Endometrial microvascular endothelial cells (primary cell): Measurements from ENCODE around the gene MYH4. TPM values are rescaled to one million over a fixed set of nuclear protein-coding genes. Genes with fewer than 3 reads are reported as not detected.

Experiments used
- in situ Hi-C: cut with HindIII; loops from 2 replicates; pipeline ENCODE4 v1.10.0; 2017; ENCODE audit warnings: low sequenced_read_pairs, low pct_unique_long_range_greater_than_20kb; ENCODE audit errors: inconsistent ontology term
- total RNA-seq: library from RNA; depleted of rRNA; stranded (reverse); fragments of >200 nt; gene quantifications from one replicate; pipeline ENCODE4 v1.2.3, GENCODE V29; 2015; ENCODE audit errors: inconsistent ontology term

MYH4 gene
- total RNA-seq: not detected

DNA sequence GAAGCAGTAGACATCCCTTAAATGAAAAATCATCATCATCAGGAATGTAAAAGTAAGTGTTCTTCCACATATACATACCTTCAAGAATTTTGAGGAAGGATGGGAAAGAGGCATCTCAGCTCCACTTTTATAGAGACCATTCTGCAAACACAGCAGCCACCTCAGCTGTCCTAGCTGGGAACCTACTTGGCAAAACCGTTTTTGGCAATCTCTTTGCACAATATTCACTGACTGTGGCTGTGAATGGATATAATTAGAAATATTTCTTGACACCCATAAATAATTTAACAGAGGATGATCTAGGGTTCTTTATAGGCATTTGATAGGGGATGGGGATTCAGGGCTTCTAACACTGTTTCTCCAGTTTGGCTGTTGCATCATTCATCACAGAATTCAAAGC, at the start of gene MYH4:
Gene MYH4 (minus strand): TSS at position 101 of the 400 bp plus-strand sequence. CDS start 2,814 bp downstream, outside the sequence.
- in situ Hi-C loops: no loop called here

DNA sequence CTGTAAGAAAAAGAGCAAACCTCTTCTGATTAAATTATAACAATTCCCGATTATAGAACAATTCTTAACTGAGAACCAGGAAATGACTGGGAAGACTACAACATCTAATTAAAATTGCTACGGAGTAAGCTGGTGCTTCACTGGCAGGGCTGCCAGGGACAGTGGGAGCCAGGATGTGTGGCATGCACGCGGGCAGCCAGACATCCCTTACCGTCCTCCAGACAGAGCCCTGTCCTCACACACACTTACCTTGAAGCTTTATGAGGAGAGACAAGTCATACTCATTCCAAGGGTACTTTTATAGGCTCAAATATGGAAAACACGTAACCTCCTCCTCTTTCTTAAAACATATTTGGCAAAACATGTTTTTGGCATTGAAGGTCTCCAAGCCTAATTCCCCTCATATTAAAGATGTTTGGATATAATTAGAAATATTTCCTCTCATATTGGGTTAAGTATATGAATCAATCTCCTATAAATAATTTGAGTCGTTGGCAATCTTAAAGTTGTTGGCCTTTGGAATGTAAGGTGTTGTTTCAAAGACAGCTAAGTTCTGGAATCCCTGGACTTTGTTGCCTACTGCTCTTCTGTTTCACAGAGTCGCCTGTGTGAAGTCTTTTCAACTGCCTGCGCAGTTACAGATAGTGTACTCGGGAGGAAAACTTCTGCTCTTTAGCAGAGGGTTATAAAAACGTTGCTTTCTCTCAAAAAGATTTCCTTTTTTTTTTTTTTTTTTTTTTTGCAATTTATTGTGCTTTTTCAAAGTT, 49.1 kb upstream of the MYH4 start, which contains the start of gene MYH1:
Gene MYH1 (minus strand): TSS at position 272 of the 767 bp plus-strand sequence. CDS start 1,900 bp downstream, outside the sequence.
- in situ Hi-C loops: no loop called here

DNA sequence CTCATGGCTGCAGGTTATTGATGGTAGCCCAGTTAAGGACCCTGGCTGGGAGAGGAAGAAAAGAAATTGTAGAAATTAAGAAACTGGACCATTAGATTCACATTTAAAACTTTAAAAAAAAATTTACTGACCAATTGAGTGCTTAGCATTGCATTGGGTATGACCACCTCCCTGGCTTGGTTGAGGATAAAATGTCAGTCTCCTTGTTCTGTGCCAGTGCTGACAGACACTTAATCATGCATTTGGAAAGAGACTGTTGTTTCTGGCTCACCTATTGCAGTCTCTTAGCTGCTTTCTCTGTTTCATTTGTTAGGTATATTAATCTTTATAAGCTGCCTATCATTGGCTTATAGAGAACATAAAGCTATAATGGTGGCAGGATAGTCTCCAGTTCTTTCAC, 47.3 kb upstream of the MYH4 start:
- in situ Hi-C loops: no loop called here

DNA sequence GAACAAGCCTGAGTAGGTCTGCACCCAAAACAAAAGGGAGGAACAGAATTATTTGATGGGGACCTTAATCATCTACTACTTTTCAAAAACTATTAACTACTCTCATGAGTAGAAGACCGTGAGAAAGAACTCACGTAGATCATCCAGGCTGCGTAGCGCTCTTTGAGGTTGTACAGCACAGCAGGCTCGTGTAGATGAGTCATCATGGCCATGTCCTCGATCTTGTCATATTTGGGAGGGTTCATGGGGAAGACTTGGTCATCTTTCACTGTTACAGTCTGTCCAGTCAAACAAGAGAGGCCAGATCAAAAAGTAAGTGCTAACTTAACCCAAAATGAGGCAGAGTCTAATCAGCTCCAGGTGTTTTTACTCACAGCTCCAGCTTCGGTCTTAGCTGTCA, 46.7 kb upstream of the MYH4 start:
- in situ Hi-C loops: no loop called here

DNA sequence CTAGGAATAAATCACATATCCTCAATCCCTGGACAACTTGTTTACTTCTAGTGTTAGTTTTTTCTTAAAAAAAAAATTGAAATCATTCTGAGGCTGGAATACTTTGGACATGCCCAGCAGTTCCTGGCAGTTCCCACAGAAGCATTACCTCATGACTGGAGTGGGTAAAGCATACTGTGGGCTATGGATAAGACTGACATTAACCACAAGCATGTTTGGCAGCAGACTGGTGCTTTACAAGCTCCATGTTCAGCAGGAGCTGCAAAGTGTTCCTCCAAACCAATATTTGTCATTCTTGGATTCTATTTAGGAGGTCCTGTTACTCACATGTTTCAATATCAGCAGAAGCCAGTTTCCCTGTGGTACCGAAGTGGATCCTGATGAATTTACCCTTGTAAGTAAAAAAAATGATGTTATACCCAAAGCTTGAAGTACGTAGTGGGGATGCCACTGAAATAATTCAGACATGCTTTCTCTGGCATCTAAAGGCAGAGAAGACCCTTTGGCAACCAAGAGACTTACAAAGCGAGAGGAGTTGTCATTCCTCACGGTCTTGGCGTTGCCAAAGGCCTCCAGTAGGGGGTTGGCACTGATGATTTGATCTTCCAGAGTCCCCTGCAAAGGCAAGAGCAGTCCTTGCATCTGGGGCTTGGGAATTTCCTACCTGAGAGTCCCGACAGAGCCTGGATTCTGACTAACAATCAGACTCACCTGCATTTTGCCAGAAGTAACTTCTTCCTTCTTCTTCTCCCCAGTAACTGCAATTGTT, 44.1 kb upstream of the MYH4 start:
- in situ Hi-C loops: no loop called here

DNA sequence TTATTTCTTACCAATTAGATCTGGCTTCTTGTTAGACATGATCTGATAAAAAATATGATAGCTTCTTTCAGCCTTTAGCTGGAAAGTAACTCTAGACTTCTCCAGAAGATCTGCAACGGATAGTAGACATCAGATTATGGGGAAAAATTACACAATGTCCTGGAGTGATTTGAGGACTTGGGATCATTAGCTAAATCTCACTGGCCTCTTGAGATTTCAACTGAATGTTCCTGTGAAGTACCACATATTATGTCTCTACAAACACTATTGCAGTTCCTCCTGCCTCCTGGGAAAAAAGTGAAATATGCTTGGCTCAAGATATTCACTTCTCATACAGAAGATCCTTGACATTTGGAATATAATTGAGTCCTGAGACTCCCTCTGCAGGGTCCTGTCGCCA, 43.5 kb upstream of the MYH4 start:
- in situ Hi-C loops: no loop called here

DNA sequence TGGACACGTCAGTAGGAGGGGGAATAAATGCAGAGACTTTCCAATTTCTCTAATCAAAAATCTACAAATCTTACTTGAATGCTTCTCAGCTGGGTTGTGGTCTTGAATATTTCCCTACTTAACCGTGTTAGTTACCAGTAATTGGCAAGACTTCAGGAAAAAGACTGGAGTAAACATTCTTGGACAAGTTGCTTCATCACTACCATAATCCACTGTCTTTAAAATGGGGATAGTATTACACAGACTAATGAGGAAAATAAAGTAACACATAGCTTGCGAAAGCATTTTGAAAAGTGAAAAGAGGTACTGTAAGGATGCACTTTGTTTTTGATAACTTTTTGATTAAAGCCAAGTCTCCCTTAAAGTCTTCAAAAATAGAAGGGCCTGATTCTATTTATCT, 30.6 kb upstream of the MYH4 start:
- in situ Hi-C loops: no loop called here

DNA sequence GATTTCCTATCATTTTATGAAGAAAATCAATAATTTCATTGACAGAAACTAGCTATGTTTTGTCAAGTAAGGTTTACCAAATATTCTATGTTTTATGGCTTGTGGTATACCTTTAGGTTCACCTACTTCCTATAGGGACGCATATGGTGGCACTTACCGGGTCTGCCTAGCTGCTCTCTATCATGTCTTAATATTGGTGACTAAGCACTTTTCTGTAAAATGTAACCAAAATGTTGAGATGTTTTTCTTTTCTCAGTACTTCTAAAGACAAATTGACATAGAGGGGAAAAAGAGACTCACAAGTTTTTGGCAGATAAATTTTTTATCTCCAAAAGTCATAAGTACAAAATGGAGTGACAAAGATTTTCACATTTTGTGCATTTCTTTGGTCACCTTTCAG, 22.6 kb upstream of the MYH4 start:
- in situ Hi-C loops: no loop called here

DNA sequence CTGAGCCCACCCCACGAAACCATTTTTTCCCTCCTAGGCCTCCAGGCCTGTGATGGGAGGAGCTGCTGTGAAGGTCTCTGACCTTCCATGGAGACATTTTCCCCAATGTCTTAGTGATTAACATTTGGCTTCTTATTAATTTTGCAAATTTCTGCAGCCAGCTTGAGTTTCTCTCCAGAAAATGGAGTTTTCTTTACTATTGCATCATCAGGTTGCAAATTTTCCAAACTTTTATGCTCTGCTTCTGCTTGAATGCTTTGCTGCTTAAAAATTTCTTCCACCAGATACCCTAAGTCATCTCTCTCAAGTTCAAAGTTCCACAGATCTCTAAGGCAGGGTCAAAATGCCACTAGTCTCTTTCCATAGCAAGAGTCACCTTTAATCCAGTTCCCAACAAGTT, 12.9 kb upstream of the MYH4 start:
- in situ Hi-C loops: no loop called here

DNA sequence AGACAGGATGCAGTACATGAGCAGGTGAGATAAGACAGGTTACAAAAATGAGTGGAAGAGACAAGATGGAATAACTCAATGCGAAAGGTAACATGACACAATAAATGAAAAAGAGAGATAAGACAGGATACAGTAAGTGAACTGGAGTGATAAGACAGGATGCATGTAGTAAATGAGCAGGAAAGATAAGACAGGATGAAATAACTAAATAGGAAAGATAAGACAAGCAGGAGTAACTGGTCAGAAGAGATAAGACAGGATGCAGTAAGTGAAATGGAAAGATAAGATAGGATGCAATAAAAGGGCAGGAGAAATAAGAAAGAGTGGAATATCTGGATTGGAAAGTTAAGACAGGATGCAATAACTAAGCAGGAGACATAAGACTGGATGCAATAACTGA, 8.3 kb upstream of the MYH4 start:
- in situ Hi-C loops: no loop called here

DNA sequence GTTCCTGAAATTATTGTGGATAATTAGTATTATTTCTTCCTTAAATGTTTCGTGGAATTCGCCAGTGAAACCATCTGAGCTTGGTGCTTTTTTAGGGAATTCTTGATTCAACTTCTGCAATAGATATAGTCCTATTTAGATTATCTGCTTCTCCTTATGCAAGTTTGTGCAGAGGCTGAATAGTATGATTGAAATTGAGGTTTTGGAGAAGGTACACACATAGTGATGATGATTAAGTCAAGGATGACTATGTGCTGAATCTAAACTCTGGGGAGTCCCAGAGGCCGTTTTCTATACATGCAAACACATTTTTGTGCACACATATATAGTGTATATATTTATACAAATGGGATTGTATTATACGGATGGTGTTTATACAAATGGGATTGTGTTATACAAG, 5.2 kb upstream of the MYH4 start:
- in situ Hi-C loops: no loop called here

DNA sequence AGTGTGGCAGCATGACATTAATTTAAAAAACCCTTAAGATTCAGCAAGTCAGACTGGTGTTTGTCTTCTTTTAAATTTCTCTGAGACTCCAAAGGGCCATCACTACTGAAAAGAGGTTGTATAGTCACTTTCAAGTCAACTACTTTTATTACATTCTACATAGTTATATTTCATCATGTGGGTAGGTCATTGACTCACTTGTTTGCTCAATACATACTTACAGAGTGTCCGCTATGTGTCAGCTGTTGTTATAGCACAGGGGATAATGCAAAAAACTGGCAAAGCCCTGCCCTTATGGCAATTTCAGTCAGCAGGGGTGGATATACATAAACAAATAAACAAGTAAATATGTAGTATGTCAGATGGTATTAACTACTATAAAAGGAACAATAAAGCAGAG, 2.5 kb upstream of the MYH4 start:
- in situ Hi-C loops: no loop called here

DNA sequence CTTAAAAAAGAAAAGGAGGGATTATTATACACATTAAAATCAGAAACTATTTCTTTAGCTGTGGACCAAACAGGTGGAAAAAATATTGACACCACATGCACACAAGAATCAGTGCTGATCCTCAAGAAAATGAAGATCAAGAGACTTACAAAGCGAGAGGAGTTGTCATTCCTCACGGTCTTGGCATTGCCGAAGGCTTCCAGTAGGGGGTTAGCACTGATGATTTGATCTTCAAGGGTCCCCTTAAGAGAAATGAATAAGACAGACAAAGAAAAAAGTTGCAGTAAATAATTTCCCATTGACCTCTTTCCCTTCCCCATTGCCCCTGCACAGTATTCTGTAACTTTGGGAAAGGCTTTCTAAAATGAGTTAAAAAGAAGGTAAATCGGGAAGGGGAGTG, 6.0 kb downstream of the MYH4 start:
- in situ Hi-C loops: no loop called here

DNA sequence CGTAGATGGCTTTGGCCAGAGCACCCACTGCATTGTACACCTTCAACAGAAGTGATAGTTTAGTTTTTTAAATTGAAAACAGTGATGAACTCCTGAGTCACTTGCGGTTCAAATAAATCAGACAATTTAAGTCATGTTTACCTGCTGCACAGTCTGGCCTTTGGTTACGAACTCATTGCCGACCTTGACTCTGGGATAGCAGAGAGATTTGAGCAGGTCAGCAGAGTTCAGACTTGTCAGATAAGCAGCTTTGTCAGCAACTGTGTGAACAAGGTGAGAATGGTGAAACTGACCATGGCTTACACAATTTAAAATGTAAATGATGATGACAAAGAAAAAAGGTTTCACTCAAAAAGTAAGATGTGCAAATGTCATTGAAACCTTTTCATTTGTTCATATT, 9.3 kb downstream of the MYH4 start:
- in situ Hi-C loops: no loop called here

DNA sequence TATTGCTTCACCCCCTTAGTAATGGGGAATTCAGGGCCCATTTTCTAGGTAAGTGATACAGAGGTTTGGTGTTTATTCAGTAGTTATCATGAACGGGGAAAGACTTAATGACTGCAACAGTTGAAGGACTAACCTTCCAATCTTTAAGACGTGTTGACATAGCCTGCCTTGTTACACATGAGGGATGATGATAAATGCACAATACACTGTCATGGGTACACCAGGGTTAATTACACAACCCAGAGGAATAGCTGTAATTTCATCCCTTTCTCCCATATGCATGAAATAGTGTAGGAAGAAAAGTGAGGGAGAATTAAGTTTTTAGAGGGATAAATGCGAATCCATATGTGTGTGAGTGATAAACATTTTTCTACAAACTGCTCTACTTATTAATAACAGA, 10.7 kb downstream of the MYH4 start:
- in situ Hi-C loops: no loop called here

DNA sequence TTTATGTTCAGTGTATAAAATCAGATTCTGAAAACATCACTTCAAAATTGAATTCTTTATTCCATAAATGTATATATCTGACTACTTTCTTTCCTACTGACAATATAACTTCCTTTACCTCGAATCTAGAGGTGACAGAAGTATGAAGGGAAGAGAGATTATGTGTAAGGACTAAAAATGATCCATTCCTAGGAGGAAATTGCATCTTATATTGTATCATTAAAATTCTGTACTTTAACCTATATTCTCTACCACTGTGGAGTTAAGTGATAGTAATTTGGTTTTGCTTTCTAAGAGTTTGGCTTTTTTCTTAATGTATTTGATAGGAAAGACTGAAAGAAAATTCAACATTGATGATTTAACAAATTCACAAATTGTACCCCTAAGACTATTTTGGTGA, 11.4 kb downstream of the MYH4 start:
- in situ Hi-C loops: no loop called here

DNA sequence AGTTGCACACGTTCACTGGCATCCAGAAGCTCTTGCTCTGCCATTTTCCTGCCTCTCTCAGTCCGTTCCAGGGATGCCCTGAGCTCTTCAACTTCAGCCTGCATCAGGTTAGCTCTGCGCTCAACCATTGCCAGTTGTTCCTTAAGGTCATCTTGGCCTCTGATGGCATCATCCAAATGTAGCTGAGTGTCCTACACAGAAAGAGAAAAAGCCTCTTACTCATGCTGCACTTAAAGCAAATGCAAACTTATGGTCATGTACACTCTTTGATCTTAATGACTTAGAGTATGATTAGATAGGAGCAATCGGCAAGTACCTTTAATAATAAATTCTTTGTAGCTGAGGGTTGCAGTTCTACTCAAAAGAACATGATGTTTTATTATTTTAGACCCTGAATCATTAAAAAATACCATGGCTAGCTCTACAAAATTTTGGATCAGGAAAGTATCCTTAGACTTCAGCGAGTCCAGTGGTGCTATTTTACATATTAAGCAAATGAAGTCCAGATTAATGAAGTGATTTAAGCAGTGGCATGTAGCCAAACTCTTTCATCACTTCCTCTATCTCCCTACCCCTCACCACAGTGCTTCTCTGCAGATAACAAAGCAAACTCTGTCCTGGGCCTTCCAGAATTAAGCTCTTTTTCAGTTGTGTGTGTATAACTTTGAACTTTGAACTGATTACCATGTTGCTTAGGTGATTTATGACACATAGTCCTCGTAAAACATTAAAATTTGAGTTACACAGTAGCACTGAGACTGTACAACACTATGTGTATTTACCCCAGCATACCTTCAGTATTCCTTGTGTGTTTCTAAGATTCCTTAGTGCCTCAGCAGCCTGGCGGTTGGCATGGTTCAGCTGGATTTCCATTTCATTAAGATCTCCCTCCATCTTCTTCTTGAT, 22.1 kb downstream of the MYH4 start:
- in situ Hi-C loops: no loop called here

DNA sequence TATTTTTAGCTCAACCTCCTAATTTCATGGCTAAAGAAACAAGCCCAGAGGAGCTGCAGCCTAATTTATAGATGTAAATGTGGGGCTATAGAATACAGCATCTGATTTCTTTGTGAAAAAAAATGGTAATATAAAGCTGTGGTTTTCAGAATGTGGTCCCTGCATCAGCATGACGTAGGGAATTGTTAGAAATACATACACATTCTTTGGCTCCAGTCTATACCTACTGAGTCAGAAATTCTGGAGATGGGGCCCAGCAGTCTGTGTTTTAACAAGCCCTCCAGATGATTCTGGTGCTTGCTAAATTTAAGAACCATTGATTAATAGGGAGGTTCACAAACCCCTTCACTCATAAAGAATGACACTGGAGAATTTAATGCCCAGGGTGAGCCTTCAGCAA, 29.5 kb downstream of the MYH4 start:
- in situ Hi-C loops: no loop called here

DNA sequence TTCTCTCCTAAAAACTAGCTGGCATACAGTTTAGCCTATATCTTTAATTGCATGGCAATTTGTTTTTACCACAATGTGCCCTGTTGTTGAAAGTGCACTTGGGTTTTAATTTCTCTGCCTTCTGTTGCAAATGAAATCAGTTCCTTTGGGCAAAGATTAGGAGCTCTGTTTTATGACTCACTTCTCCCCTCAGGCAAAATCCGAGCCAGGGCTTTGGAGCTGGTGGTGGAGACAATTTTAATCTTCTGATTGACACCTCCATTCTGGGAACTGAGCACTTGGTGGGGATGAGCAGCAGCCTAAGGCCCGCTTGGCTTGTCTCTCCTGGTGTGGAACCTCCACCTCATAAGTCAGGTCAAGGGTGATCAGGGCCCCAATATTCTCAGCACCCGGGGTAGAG, 34.3 kb downstream of the MYH4 start:
- in situ Hi-C loops: no loop called here
